ENCODE results near the gene ROGDI. TPM values are rescaled to one million over a fixed set of nuclear protein-coding genes. Genes with fewer than 3 reads are reported as not detected.

Gene ROGDI
- total RNA-seq, 2 experiments from 2014 or later = 6.3 to 7.6 TPM

DNA sequence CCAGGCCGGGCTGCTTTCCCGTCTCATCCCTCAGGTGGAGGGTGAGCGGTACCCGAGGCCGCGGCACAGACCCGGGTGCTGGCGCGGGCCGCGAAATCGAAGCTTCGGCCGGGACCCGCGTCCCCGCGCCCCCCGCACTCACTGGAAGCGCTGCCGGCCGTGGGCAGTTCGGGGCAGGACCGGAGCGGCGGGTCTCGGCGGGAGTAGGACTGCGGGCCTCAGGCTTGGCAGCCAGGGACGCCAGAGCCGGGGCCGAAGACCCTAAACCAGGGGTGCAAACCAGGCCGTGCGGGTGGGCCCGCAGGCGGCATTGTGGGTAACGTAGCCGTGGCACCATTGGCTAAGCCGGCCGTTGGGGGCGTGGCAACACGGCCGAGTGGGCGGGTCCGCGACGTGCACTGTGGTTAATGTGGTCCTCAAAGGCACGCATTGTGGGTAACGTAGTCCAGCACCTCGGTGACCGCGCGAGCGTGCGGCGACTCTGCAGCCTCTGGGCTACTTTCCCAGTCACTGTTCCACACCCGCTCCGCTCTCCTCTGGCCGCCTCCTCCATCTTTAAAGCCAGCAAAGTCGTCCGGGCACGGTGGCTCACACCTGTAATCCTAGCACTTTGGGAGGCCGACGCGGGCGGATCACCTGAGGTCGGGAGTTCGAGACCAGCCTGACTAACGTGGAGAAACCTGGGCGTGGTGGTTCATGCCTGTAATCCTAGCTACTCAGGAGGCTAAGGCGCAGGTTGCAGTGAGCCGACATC is 35.4 kb downstream of the ROGDI start, which contains the start of gene ZNF500:
Gene ZNF500, minus strand, starts transcription at position 288 of the 754 bp plus-strand sequence. CDS start 1,184 bp downstream, outside the sequence.
- BruUV-seq (replicated peaks) = no TSS peak
- H4K20me1 ChIP-seq (ENCODE audit: insufficient read depth, low read length) = no peaks in the 10 kb centered on the region
- H3K4me2 ChIP-seq (ENCODE audit: low read length) = peak within 1 kb of the TSS; percentile 96
- H3K36me3 ChIP-seq (ENCODE audit: insufficient read depth, low read length) = peaks cover 26% of the 10 kb centered on the region
- peaks cover 12% of the 10 kb centered on the region; the same call in 1 of the 2 replicates for H3K79me2 ChIP-seq (ENCODE audit: insufficient read depth, low read depth, low read length)
- DNase-seq (ENCODE audit: low spot score) = peak; percentile 96
- POLR2A ChIA-PET = interaction anchor here (3.1 kb wide), 1 partner anchor 32 kb away, joined by 23 read pairs; the partner anchor contains the start of genes ANKS3 and DNAAF8
- H3K9me3 ChIP-seq (ENCODE audit: low read length) = no peaks in the 10 kb centered on the region
- CTCF ChIA-PET (ENCODE audit: unreplicated experiment) = no interaction called here
- no peaks in the 10 kb centered on the region for H3K9me2 ChIP-seq (ENCODE audit: insufficient read depth, low read length)
- peak within 1 kb of the TSS; percentile 87 for H3K4me3 ChIP-seq (ENCODE audit: low read depth, low read length, poor library complexity, severe bottlenecking)
- intact Hi-C loops (cut with micrococcal nuclease; ENCODE audit: unreplicated experiment) = loop anchor here (10.0 kb wide), 1 partner anchor 152 kb away; the partner anchor contains the start of gene UBALD1
- peak within 1 kb of the TSS; percentile 98 for H2AFZ ChIP-seq (ENCODE audit: low read length)
- peaks cover 30% of the 10 kb centered on the region for H3K4me1 ChIP-seq (ENCODE audit: insufficient read depth, low read length, poor library complexity, severe bottlenecking)
- peak within 1 kb of the TSS; percentile 68 for H3K27ac ChIP-seq (ENCODE audit: low read depth, low read length, poor library complexity, severe bottlenecking)
- TF ChIP-seq, protein P1, sequence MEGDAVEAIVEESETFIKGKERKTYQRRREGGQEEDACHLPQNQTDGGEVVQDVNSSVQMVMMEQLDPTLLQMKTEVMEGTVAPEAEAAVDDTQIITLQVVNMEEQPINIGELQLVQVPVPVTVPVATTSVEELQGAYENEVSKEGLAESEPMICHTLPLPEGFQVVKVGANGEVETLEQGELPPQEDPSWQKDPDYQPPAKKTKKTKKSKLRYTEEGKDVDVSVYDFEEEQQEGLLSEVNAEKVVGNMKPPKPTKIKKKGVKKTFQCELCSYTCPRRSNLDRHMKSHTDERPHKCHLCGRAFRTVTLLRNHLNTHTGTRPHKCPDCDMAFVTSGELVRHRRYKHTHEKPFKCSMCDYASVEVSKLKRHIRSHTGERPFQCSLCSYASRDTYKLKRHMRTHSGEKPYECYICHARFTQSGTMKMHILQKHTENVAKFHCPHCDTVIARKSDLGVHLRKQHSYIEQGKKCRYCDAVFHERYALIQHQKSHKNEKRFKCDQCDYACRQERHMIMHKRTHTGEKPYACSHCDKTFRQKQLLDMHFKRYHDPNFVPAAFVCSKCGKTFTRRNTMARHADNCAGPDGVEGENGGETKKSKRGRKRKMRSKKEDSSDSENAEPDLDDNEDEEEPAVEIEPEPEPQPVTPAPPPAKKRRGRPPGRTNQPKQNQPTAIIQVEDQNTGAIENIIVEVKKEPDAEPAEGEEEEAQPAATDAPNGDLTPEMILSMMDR (conservative IDR thresholded peaks at IDR 0.05; ENCODE audit: low read length) = no peak
- no peak for TF ChIP-seq EZH2phosphoT487 (IDR thresholded peaks at IDR 0.05; ENCODE audit: borderline replicate concordance, low read depth, low read length)

DNA sequence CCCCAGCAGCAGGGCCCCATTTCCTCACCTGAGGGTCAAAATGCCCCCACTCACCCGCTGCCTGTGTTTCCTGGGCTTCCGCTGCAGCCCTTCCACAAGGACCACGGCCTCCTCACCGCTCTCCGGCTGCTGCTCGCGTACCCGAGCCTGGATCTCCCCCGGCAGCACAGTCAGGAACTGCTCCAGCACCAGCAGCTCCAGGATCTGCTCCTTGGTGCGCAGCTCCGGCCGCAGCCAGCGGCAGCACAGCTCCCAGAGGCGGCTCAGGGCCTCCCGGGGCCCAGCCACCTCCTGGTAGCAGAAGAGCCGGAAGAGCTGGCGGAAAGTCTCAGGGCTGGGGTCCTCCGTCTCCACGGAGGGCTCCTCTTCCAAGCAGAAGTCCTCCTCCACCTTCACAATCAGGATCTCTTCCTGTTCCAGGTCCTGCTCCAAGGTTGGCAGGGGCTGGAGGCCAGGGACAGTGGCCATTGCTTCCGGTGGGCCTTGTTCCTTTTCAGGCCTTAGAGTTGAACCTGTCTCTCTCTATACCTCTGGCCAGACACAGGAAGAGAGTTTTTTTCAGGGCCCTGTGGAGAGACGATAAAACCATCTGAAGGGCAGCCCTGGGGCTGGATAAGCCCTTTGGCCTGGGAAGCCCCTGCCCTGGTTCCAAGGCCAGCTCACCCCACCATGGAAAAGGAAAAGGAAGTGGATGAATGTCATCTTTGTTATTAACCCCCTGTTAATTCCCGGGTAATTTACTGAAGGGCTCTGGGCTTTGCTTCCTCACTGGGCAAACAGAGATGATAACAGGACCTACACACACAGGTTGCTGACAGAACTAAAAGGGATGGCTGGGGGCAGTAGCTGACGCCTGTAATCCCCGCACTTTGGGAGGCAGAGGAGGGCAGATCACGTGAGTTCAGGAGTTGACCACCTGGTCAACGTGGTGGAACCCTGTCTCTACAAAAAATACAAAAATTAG is 36.6 kb downstream of the ROGDI start:
- peaks cover 12% of the 10 kb centered on the region; the same call in 1 of the 2 replicates for H3K79me2 ChIP-seq (ENCODE audit: insufficient read depth, low read depth, low read length)
- peaks cover 35% of the 10 kb centered on the region for H3K36me3 ChIP-seq (ENCODE audit: insufficient read depth, low read length)
- no TSS peak for BruUV-seq (replicated peaks)
- POLR2A ChIA-PET = interaction anchor here (0.5 kb wide), 1 partner anchor 305 kb away, joined by 4 read pairs; no protein-coding TSS in a partner anchor
- H3K9me2 ChIP-seq (ENCODE audit: insufficient read depth, low read length) = no peaks in the 10 kb centered on the region
- CTCF ChIA-PET (ENCODE audit: unreplicated experiment) = no interaction called here
- peak overlapping the region; percentile 87 for H3K4me3 ChIP-seq (ENCODE audit: low read depth, low read length, poor library complexity, severe bottlenecking)
- no peak overlapping the region; the same call in 1 of the 2 replicates for H2AFZ ChIP-seq (ENCODE audit: low read length)
- TF ChIP-seq, protein P1 (conservative IDR thresholded peaks at IDR 0.05; ENCODE audit: low read length) = no peak
- TF ChIP-seq EZH2phosphoT487 (IDR thresholded peaks at IDR 0.05; ENCODE audit: borderline replicate concordance, low read depth, low read length) = no peak
- DNase-seq (ENCODE audit: low spot score) = no peak
- intact Hi-C loops (cut with micrococcal nuclease; ENCODE audit: unreplicated experiment) = loop anchor here (10.0 kb wide), 1 partner anchor 151 kb away; the partner anchor contains the start of gene UBALD1
- H3K27ac ChIP-seq (ENCODE audit: low read depth, low read length, poor library complexity, severe bottlenecking) = peak overlapping the region; percentile 21
- no peaks in the 10 kb centered on the region for H3K9me3 ChIP-seq (ENCODE audit: low read length)
- peaks cover 30% of the 10 kb centered on the region for H3K4me1 ChIP-seq (ENCODE audit: insufficient read depth, low read length, poor library complexity, severe bottlenecking)
- H3K4me2 ChIP-seq (ENCODE audit: low read length) = peak overlapping the region; percentile 96
- H4K20me1 ChIP-seq (ENCODE audit: insufficient read depth, low read length) = no peaks in the 10 kb centered on the region

Measured in OCI-LY7 (cell line).